Trophoblast cell (in vitro differentiated cells and primary cell): ENCODE data around the gene CT45A10.
"Not testable (repeated sequence)": the region's sequence is repeated elsewhere in the genome, so short reads cannot be mapped to it uniquely, and the experiment has no call there.

Experiments
- DNase-seq, 2 donors: peaks; one replicate each; pipeline ENCODE4 v3.0.0-alpha.2; 2016
- H2AFZ ChIP-seq: 2 replicates; pipeline ENCODE4 v1.6.1; 2013; ENCODE audit warnings: low read length, moderate library complexity, mild to moderate bottlenecking; ENCODE audit not compliant: insufficient read depth, poor library complexity
- H2AK5ac ChIP-seq: 2 replicates; pipeline ENCODE4 v1.6.1; 2013; ENCODE audit warnings: mild to moderate bottlenecking, low read length
- H2BK120ac ChIP-seq: 2 replicates; pipeline ENCODE4 v1.6.1; 2013; ENCODE audit warnings: low read length, mild to moderate bottlenecking, moderate library complexity; ENCODE audit not compliant: insufficient read depth, poor library complexity
- H2BK12ac ChIP-seq: 2 replicates; pipeline ENCODE4 v1.6.1; 2013; ENCODE audit warnings: mild to moderate bottlenecking, low read length, moderate library complexity
- H2BK5ac ChIP-seq: 2 replicates; pipeline ENCODE4 v1.6.1; 2013; ENCODE audit warnings: low read length, low read depth, moderate library complexity, mild to moderate bottlenecking; ENCODE audit not compliant: poor library complexity
- H3K14ac ChIP-seq: 2 replicates; pipeline ENCODE4 v1.6.1; 2013; ENCODE audit warnings: mild to moderate bottlenecking, low read length
- H3K18ac ChIP-seq: 2 replicates; pipeline ENCODE4 v1.6.1; 2013; ENCODE audit warnings: mild to moderate bottlenecking, low read length
- H3K23ac ChIP-seq: 2 replicates; pipeline ENCODE4 v1.6.1; 2013; ENCODE audit warnings: low read length
- H3K27ac ChIP-seq: 2 replicates; pipeline ENCODE4 v1.5.1; 2013; ENCODE audit warnings: low read depth, mild to moderate bottlenecking, inconsistent platforms, low read length, moderate library complexity
- H3K27me3 ChIP-seq: 2 replicates; pipeline ENCODE4 v1.6.1; 2013; ENCODE audit warnings: inconsistent platforms, mild to moderate bottlenecking, low read length, moderate library complexity; ENCODE audit not compliant: insufficient read depth
- H3K36me3 ChIP-seq, 2 experiments: 1 replicate in 1 of 2; 2 replicates in 1 of 2; pipeline ENCODE4 v1.6.1; 2013; ENCODE audit warnings: low read length in 2 of 2, mild to moderate bottlenecking in 2 of 2, moderate library complexity in 1 of 2; ENCODE audit not compliant: insufficient read depth in 2 of 2, control insufficient read depth in 1 of 2
- H3K4ac ChIP-seq: 2 replicates; pipeline ENCODE4 v1.6.1; 2013; ENCODE audit warnings: low read depth, mild to moderate bottlenecking, low read length, moderate library complexity
- H3K4me1 ChIP-seq, 2 experiments: 1 replicate in 1 of 2; 2 replicates in 1 of 2; pipeline ENCODE4 v1.6.1; 2013; ENCODE audit warnings: low read length in 2 of 2, mild to moderate bottlenecking in 2 of 2, moderate library complexity in 1 of 2; ENCODE audit not compliant: insufficient read depth in 2 of 2, control insufficient read depth in 1 of 2
- H3K4me2 ChIP-seq: 2 replicates; pipeline ENCODE4 v1.6.1; 2013; ENCODE audit warnings: inconsistent platforms, mild to moderate bottlenecking, low read length, moderate library complexity
- H3K4me3 ChIP-seq: 2 replicates; pipeline ENCODE4 v1.5.1; 2013; ENCODE audit warnings: mild to moderate bottlenecking, low read depth, low read length, inconsistent platforms
- H3K79me1 ChIP-seq: one replicate; pipeline ENCODE4 v1.6.1; 2013; ENCODE audit warnings: low read length
- H3K79me2 ChIP-seq: 2 replicates; pipeline ENCODE4 v1.6.1; 2013; ENCODE audit warnings: low read length, mild to moderate bottlenecking; ENCODE audit not compliant: control insufficient read depth, insufficient read depth, poor library complexity
- H3K9ac ChIP-seq: 2 replicates; pipeline ENCODE4 v1.6.1; 2013; ENCODE audit warnings: mild to moderate bottlenecking, low read length
- H3K9me3 ChIP-seq: 2 replicates; pipeline ENCODE4 v1.6.1; 2013; ENCODE audit warnings: low read depth, mild to moderate bottlenecking, control low read depth, inconsistent platforms, low read length; ENCODE audit not compliant: insufficient read depth
- H4K12ac ChIP-seq: 2 replicates; pipeline ENCODE4 v1.6.1; 2013; ENCODE audit warnings: low read depth, mild to moderate bottlenecking, low read length, moderate library complexity
- H4K8ac ChIP-seq: 2 replicates; pipeline ENCODE4 v1.6.1; 2013; ENCODE audit warnings: low read depth, mild to moderate bottlenecking, low read length, moderate library complexity
- H4K91ac ChIP-seq: one replicate; pipeline ENCODE4 v1.6.1; 2013; ENCODE audit warnings: low read depth, mild to moderate bottlenecking, low read length, moderate library complexity
- WGBS: extraction: QIAGEN DNeasy Blood & Tissue Kit; methylation state at CpG from one replicate; pipeline ENCODE4 v1.1.7; 2013; ENCODE audit warnings: missing lambda C conversion rate; ENCODE audit not compliant: insufficient read length, insufficient coverage; ENCODE audit errors: extremely low coverage; 5-methylcytosine and 5-hydroxymethylcytosine counted together

CT45A10 gene

DNA sequence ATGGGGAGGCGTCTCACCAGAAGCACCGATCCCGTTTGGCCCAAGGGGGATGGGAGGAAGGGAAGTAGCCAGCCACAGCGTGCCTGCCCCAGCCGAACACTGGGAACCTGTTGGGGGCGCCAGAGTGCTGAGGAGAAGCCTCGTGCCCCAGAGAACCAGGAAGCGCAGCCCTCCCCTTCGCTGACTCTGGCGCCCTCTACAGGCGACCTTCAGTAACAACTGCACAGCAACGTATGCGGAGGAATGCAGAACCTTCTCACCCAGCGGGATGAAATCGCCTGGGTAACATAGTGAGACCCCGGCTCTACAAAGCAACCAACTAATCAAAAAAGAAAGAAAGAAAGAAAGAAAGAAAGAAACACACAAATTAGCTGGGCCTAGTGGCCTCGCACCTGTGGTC is 21.5 kb downstream of the CT45A10 start, which contains the start of gene CT45A9:
Gene CT45A9 (minus strand): TSS at position 101 of the 400 bp plus-strand sequence. CDS start 3,751 bp downstream, outside the sequence.
- H2BK120ac ChIP-seq, H2AK5ac ChIP-seq, H2BK12ac ChIP-seq, H3K4ac ChIP-seq, DNase-seq, H3K79me1 ChIP-seq, H3K23ac ChIP-seq, H3K79me2 ChIP-seq, H3K4me3 ChIP-seq, H3K4me1 ChIP-seq, H2BK5ac ChIP-seq, H3K36me3 ChIP-seq, H4K12ac ChIP-seq, H4K8ac ChIP-seq, H3K27me3 ChIP-seq, H3K18ac ChIP-seq, H4K91ac ChIP-seq, H2AFZ ChIP-seq, H3K14ac ChIP-seq, H3K27ac ChIP-seq, H3K9me3 ChIP-seq, H3K4me2 ChIP-seq, H3K9ac ChIP-seq: not testable (repeated sequence)
- WGBS = no CpG with 5 or more reads among the region's 17 CpGs

DNA sequence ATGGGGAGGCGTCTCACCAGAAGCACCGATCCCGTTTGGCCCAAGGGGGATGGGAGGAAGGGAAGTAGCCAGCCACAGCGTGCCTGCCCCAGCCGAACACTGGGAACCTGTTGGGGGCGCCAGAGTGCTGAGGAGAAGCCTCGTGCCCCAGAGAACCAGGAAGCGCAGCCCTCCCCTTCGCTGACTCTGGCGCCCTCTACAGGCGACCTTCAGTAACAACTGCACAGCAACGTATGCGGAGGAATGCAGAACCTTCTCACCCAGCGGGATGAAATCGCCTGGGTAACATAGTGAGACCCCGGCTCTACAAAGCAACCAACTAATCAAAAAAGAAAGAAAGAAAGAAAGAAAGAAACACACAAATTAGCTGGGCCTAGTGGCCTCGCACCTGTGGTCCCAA is 38.8 kb downstream of the CT45A10 start, which contains the start of gene CT45A8:
Gene CT45A8 (minus strand): TSS at position 101 of the 400 bp plus-strand sequence. CDS start 3,755 bp downstream, outside the sequence.
- H3K4me2 ChIP-seq, H3K79me2 ChIP-seq, H3K36me3 ChIP-seq, H2AFZ ChIP-seq, H3K27ac ChIP-seq, DNase-seq, H2BK12ac ChIP-seq, H3K9ac ChIP-seq, H3K79me1 ChIP-seq, H4K91ac ChIP-seq, H3K14ac ChIP-seq, H3K4me3 ChIP-seq, H3K27me3 ChIP-seq, H3K4ac ChIP-seq, H4K12ac ChIP-seq, H3K23ac ChIP-seq, H2BK5ac ChIP-seq, H2AK5ac ChIP-seq, H3K18ac ChIP-seq, H3K4me1 ChIP-seq, H3K9me3 ChIP-seq, H2BK120ac ChIP-seq, H4K8ac ChIP-seq: not testable (repeated sequence)
- WGBS = no CpG with 5 or more reads among the region's 17 CpGs

DNA sequence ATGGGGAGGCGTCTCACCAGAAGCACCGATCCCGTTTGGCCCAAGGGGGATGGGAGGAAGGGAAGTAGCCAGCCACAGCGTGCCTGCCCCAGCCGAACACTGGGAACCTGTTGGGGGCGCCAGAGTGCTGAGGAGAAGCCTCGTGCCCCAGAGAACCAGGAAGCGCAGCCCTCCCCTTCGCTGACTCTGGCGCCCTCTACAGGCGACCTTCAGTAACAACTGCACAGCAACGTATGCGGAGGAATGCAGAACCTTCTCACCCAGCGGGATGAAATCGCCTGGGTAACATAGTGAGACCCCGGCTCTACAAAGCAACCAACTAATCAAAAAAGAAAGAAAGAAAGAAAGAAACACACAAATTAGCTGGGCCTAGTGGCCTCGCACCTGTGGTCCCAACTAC is 56.1 kb downstream of the CT45A10 start, which contains the start of gene CT45A7:
Gene CT45A7 (minus strand): TSS at position 101 of the 400 bp plus-strand sequence. CDS start 3,747 bp downstream, outside the sequence.
- H3K36me3 ChIP-seq, H2BK5ac ChIP-seq, H3K9ac ChIP-seq, H3K18ac ChIP-seq, H3K4me2 ChIP-seq, H2AFZ ChIP-seq, H3K4me3 ChIP-seq, H3K79me2 ChIP-seq, H3K9me3 ChIP-seq, H3K27ac ChIP-seq, H3K4me1 ChIP-seq, H4K8ac ChIP-seq, H2BK12ac ChIP-seq, H4K91ac ChIP-seq, H3K14ac ChIP-seq, H3K79me1 ChIP-seq, H4K12ac ChIP-seq, DNase-seq, H3K23ac ChIP-seq, H3K27me3 ChIP-seq, H3K4ac ChIP-seq, H2BK120ac ChIP-seq, H2AK5ac ChIP-seq: not testable (repeated sequence)
- no CpG with 5 or more reads among the region's 17 CpGs for WGBS
